HepG2 (cell line): ENCODE measurements around the gene GLRA3. TPM values are rescaled to one million over a fixed set of nuclear protein-coding genes. Genes with fewer than 3 reads are reported as not detected.

Experiments
- ATAC-seq: fragments of 200-7000 bp; cut with Tn5 transposase; 3 replicates; pipeline ENCODE4 v1.9.1; 2020; ENCODE audit warnings: mild to moderate bottlenecking, moderate library complexity
- BruUV-seq: library from RNA; stranded (reverse); fragments of 400-500 nt; replicated peaks from 2 replicates; lab custom pipeline; 2021; lab: Mats Ljungman, UMichigan
- CTCF ChIA-PET: fragments of 300-600 bp; formaldehyde crosslinking; extraction: SDS; loops from one replicate; lab custom pipeline; 2021; ENCODE audit warnings: low total read pairs, inconsistent platforms, low intra/inter-chr PET ratio; lab: Yijun Ruan, JAX
- POLR2A ChIA-PET: fragments of 350-600 bp; sonication (Branson Sonifier 250); formaldehyde crosslinking; loops from one replicate; lab custom pipeline; 2020; ENCODE audit warnings: antibody characterized with exemption, inconsistent platforms; lab: Yijun Ruan, JAX
- DNase-seq: peaks from one replicate; pipeline ENCODE4 v3.0.0-alpha.2; 2015; ENCODE audit warnings: low spot score
- FAIRE-seq: peaks from 3 replicates; lab custom pipeline; 2011; peaks lifted over from hg19 to GRCh38; lab: Jason Lieb, UNC
- H2AFZ ChIP-seq: one replicate; pipeline ENCODE4 v1.6.1; 2011; ENCODE audit warnings: low read length, inconsistent platforms
- H3K27ac ChIP-seq: fragments of 300-600 bp; 3 replicates; pipeline ENCODE4 v1.8.0; 2011; ENCODE audit warnings: mixed run types, mild to moderate bottlenecking, mixed read lengths, low read length, inconsistent platforms; ENCODE audit not compliant: insufficient read depth; ENCODE audit errors: extremely low read length
- H3K27me3 ChIP-seq, 2 experiments: fragments of 200-600 bp in 1 of 2; 2 replicates in 1 of 2; 3 replicates in 1 of 2; pipeline versions ENCODE4 v1.6.0 to v1.8.0; 2011; ENCODE audit warnings: low read length in 2 of 2, mild to moderate bottlenecking in 2 of 2, moderate library complexity in 2 of 2, inconsistent platforms in 1 of 2; ENCODE audit not compliant: insufficient read depth in 2 of 2, control insufficient read depth in 1 of 2
- H3K36me3 ChIP-seq, 2 experiments: fragments of 200-600 bp in 1 of 2; replicated peaks in 1 of 2; 2 replicates in 1 of 2; 3 replicates in 1 of 2; pipeline versions ENCODE4 v1.5.1 to v1.8.0; 2011; ENCODE audit warnings: low read length in 2 of 2, inconsistent platforms in 1 of 2; ENCODE audit not compliant: insufficient read depth in 2 of 2, control insufficient read depth in 1 of 2
- H3K4me1 ChIP-seq: 2 replicates; pipeline ENCODE4 v1.5.1; 2012; ENCODE audit warnings: low read length, inconsistent platforms; ENCODE audit not compliant: insufficient read depth
- H3K4me2 ChIP-seq: 2 replicates; pipeline ENCODE4 v1.6.0; 2011; ENCODE audit warnings: low read depth, low read length, inconsistent platforms
- H3K4me3 ChIP-seq, 3 experiments: fragments of 200-600 bp in 1 of 3; sonication (generic), shearing (Covaris generic) in 1 of 3; replicated peaks in 1 of 3; 2 replicates each; pipeline ENCODE4 v1.5.1; 2011 to 2016; ENCODE audit warnings: low read length in 3 of 3, inconsistent platforms in 2 of 3, low read depth in 2 of 3, mild to moderate bottlenecking in 2 of 3, control low read depth in 1 of 3, mixed read lengths in 1 of 3; ENCODE audit not compliant: insufficient read depth in 1 of 3
- H3K79me2 ChIP-seq: one replicate; pipeline ENCODE4 v1.6.1; 2011; ENCODE audit warnings: low read length, inconsistent platforms; ENCODE audit not compliant: insufficient read depth
- H3K9ac ChIP-seq: 2 replicates; pipeline ENCODE4 v1.6.0; 2011; ENCODE audit warnings: mild to moderate bottlenecking, low read depth, low read length, inconsistent platforms; ENCODE audit not compliant: insufficient read depth
- H3K9me3 ChIP-seq: 2 replicates; pipeline ENCODE4 v1.5.1; 2012; ENCODE audit warnings: mild to moderate bottlenecking, low read length
- H4K20me1 ChIP-seq: 2 replicates; pipeline ENCODE4 v1.6.0; 2011; ENCODE audit warnings: inconsistent platforms, mild to moderate bottlenecking, low read length, moderate library complexity; ENCODE audit not compliant: insufficient read depth
- CBX1 ChIP-seq: IDR thresholded peaks from one replicate; pipeline ENCODE4 v1.6.1; 2016; ENCODE audit warnings: antibody characterized with exemption, low read depth
- DBP ChIP-seq: sonication (generic); formaldehyde crosslinking; IDR thresholded peaks from 2 replicates; pipeline ENCODE4 v1.4.0; 2020; ENCODE audit warnings: missing genetic modification reagents; ENCODE audit errors: not compliant biosample characterization
- HMG20A ChIP-seq: IDR thresholded peaks from 2 replicates; pipeline ENCODE4 v1.6.1; 2016; ENCODE audit warnings: borderline replicate concordance
- JUNB ChIP-seq: sonication (generic); formaldehyde crosslinking; IDR thresholded peaks from 2 replicates; pipeline ENCODE4 v1.8.0; 2022; ENCODE audit warnings: missing genetic modification reagents, mild to moderate bottlenecking, borderline replicate concordance
- MAX ChIP-seq: IDR thresholded peaks from 2 replicates; pipeline ENCODE4 v1.6.1; 2012; ENCODE audit warnings: inconsistent platforms
- PRDM15 ChIP-seq: sonication (generic); formaldehyde crosslinking; IDR thresholded peaks from 2 replicates; pipeline ENCODE4 v1.4.0; 2020; ENCODE audit warnings: missing genetic modification reagents
- SNAI1 ChIP-seq: sonication (generic); formaldehyde crosslinking; IDR thresholded peaks from 2 replicates; pipeline ENCODE4 v1.5.0; 2020; ENCODE audit warnings: mild to moderate bottlenecking, missing genetic modification reagents, borderline replicate concordance
- SP2 ChIP-seq: sonication (generic); formaldehyde crosslinking; IDR thresholded peaks from 2 replicates; pipeline ENCODE4 v1.5.1; 2020; ENCODE audit warnings: mild to moderate bottlenecking, missing genetic modification reagents
- ZFP37 ChIP-seq: sonication (generic); formaldehyde crosslinking; IDR thresholded peaks from 2 replicates; pipeline ENCODE4 v1.4.0; 2020; ENCODE audit warnings: missing genetic modification reagents, borderline replicate concordance
- WGBS: methylation state at CpG from one replicate; pipeline ENCODE4 v1.1.6; 2017; ENCODE audit warnings: low lambda C conversion rate; 5-methylcytosine and 5-hydroxymethylcytosine counted together
- in situ Hi-C: cut with HindIII; loops from 2 replicates; pipeline ENCODE4 v1.10.0; 2017; ENCODE audit warnings: low pct_unique_long_range_greater_than_20kb; ENCODE audit not compliant: extremely low pct_ligation_motif_present
- intact Hi-C: fragments of 100-400 bp; cut with micrococcal nuclease; formaldehyde crosslinking; loops from one replicate; pipeline ENCODE4 v1.10.0; 2022; ENCODE audit not compliant: unreplicated experiment
- polyA plus RNA-seq, 8 experiments: library from polyadenylated mRNA; depleted of rRNA in 3 of 8; stranded (reverse) in 7 of 8; unstranded in 1 of 8; fragments of >200 nt; fragmentation: Illumina TruSeq in 4 of 8; extraction: Trizol in 4 of 8; gene quantifications; 2 replicates each; pipeline versions ENCODE4 v1.2.1 to v1.2.3, GENCODE V29; 2011 to 2016; ENCODE audit warnings: low read depth in 4 of 8, missing spikeins in 1 of 8, mixed read lengths in 1 of 8; ENCODE audit not compliant: insufficient read depth in 1 of 8
- total RNA-seq, 5 experiments: library from RNA; depleted of rRNA; stranded (reverse); fragments of >200 nt; fragmentation: Illumina TruSeq; extraction: Trizol; gene quantifications; 2 replicates each; pipeline ENCODE4 v1.2.3, GENCODE V29; 2016; ENCODE audit warnings: low read depth in 1 of 5

The GLRA3 gene
- total and polyA plus RNA-seq, 2 of the 13 experiments (the other 11 are each of a cell fraction or from before 2014, with no cell fraction given): not detected

- no peak for TF ChIP-seq DBP (CRISPR knock-in tag)
These were observed 237.6 kb downstream of the GLRA3 start (continued) for GRCh38 chr4:174591243-174592021.

GRCh38 chr4:174590336-174590735 lies 238.7 kb downstream of the GLRA3 start:
- Histone ChIP-seq H3K27me3 (no peaks in the 10 kb centered on the region), H3K4me2 (no peak overlapping the region), H3K4me1 (no peaks in the 10 kb centered on the region), H3K9ac (no peak overlapping the region), H2AFZ (no peak overlapping the region), H3K27ac (no peak overlapping the region), H4K20me1 (no peaks in the 10 kb centered on the region), H3K4me3 (no peak overlapping the region), H3K36me3 (no peaks in the 10 kb centered on the region), H3K9me3 (no peaks in the 10 kb centered on the region), H3K79me2 (no peaks in the 10 kb centered on the region)
- ATAC-seq (no peak), DNase-seq (no peak), FAIRE-seq (no peak)
- TF ChIP-seq HMG20A (CRISPR knock-in tag) (no peak), SP2 (CRISPR knock-in tag) (no peak), SNAI1 (no peak), MAX (no peak), PRDM15 (CRISPR knock-in tag) (no peak), ZFP37 (CRISPR knock-in tag) (no peak), CBX1 (no peak), JUNB (CRISPR knock-in tag) (no peak)
- ChIA-PET CTCF (no interaction called here), POLR2A (no interaction called here)
- 0% methylated on average over 1 of the region's 1 CpG for WGBS
- in situ Hi-C loops (no loop called here), intact Hi-C loops (no loop called here)
- no TSS peak for BruUV-seq

Other genes with a start within 250 kb of the GLRA3 start
- not detected in 2 replicates for gene ADAM29, start 89.1 kb upstream of the GLRA3 start, total RNA-seq (2016; rRNA removed; fragmentation: Illumina TruSeq; extraction: Trizol)
- not detected in 2 replicates for gene ADAM29, start 89.1 kb upstream of the GLRA3 start, polyA plus RNA-seq (2011; rRNA removed)